NCI-H82 (cell line): ENCODE measurements around the gene XAB2.

Experiments
- DNase-seq: peaks from one replicate; lab custom pipeline; 2025; lab: John Stamatoyannopoulos, UW

The XAB2 gene

DNA sequence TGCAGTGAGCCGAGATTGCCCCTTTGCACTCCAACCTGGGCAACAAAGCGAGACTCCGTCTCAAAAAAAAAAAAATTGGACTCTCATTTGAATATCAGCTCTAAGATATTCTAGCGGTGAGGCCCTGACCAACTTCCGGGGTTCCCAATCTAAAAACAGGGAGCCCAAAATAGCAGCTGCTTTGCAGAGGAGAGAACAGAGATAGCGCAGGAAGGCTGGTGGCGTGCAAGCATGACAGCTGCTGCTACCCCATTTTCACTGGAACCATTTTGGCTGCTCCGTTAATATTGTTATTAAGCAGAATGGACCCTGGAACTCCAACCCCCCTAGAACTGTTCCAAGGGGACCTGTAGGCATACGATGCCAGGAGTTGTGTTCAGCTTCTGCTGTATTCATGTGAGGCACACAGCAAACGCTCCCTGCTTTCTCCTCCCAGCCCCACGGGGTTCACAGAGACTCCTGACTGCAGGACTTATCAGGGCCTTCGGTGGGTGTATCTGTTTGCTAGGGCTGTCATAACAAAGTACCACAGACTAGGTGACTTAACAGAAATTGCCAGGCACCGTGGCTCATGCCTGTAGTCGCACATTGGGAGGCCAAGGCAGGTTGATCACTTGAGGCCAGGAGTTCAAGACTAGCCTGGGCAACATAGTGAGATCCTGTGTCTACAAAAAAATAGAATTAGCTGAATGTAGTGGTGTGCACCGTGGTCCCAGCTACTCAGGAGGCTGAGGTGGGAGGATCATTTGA is 19.1 kb upstream of the XAB2 start:
- no peak for DNase-seq

DNA sequence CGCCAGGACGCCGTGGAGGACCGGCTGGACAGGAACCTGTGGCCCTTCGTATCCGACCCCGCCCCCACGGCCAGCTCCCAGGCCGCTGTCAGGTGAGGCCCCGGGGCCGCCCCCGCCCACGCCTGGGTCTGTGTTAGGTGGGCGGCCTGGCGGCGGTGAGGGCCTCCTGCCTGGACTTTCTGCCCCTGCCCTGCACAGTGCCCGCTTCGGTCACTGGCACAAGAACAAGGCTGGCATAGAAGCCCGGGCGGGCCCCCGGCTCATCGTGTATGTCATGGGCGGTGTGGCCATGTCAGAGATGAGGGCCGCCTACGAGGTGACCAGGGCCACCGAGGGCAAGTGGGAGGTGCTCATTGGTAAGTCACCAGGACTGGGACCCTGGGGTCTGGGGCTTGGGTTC is 17.8 kb upstream of the XAB2 start:
- DNase-seq: no peak

GRCh38 chr19:7646426-7646700 is 17.0 kb upstream of the XAB2 start:
- no peak for DNase-seq

- no peak for DNase-seq
Measured at GRCh38 chr19:7645656-7646425, 16.5 kb upstream of the XAB2 start.

DNA sequence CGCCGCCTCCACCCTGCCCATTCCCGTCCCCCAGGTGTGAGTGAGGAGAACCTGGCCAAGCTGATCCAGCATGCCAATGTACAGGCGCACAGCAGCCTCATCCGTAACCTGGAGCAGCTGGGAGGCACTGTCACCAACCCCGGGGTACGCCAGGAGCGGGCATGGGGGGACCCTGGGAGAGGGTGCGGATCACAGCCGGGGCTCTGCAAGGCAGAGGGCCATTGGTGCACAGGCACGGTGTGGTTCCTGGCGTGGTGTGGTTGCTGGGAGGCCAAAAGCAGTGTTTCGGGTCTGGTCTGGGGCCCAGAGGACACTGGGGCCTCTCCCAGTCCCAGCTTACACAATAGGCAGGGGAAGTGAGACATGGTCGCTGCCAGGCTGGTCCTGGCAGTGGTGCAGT is 15.8 kb upstream of the XAB2 start:
- no peak for DNase-seq

DNA sequence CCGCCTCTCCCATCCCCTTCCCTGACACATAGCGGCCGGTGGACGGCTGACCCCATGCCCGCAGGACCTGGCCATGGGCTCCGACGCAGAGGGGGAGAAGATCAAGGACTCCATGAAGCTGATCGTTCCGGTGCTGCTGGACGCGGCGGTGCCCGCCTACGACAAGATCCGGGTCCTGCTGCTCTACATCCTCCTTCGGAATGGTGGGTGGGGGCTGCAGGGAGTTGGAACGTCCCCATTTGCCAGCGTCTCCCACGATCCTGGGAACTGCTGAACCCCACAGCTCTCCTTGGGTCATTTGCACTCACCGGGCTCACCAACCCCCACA is 15.2 kb upstream of the XAB2 start:
- DNase-seq: no peak

DNA sequence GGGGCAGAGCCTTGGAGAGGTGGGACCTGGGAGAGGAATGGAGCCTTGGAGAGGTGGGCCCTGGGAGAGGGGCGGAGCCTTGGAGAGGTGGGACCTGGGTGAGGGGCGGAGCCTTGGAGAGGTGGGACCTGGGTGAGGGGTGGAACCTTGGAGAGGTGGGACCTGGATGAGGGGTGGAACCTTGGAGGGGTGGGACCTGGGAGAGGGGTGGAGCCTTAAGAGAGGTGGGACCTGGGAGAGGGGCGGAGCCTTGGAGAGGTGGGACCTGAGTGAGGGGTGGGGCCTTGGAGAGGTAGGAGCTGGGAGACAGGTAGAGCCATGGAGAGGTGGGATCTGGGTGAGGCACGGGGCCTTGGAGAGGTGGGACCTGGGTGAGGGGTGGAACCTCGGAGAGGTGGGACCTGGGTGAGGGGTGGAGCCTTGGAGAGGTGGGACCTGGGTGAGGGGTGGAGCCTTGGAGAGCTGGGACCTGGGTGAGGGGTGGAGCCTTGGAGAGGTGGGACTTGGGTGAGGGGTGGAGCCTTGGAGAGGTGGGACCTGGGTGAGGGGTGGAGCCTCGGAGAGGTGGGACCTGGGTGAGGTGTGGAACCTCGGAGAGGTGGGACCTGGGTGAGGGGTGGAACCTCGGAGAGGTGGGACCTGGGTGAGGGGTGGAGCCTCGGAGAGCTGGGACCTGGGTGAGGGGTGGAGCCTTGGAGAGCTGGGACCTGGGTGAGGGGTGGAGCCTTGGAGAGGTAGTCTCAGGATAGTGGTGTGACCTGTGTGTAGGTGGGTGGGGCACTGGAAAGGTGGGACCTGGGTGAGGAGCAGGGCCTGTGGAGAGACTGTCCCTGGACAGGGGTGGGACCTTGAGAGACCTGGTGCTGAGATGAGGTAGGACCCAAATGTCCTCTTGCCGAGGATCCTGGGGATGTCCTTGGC is 14.5 kb upstream of the XAB2 start:
- peak; percentile 15 for DNase-seq

GRCh38 chr19:7643031-7643415 is 13.7 kb upstream of the XAB2 start:
- DNase-seq: no peak

DNA sequence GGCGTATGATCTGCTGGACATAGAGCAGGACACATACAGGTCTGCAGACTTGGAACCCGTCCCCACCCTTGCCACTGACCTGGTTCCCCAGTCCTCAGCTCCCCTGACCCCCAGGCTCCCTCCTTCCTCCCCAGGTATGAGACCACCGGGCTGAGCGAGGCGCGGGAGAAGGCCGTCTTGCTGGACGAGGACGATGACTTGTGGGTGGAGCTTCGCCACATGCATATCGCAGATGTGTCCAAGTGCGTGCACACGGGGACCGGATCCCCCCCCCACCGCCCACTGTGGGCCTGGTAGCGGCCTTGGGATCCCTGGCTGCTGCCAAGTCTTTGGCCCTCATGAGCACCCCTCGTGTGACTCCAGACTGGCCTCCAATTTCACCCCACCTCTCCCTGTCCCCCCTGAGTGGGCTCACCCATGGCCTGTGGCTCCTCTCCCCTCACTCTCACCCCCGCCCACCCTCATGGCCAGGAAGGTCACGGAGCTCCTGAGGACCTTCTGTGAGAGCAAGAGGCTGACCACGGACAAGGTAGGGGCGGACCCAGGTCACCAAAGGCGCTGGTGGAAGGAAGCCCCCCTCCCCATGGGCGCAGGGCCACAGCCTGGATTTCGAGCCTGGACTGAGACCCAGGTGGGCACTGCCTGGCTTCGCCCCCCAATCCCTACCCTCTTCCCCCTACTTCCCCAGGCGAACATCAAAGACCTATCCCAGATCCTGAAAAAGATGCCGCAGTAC is 13.1 kb upstream of the XAB2 start:
- no peak for DNase-seq

DNA sequence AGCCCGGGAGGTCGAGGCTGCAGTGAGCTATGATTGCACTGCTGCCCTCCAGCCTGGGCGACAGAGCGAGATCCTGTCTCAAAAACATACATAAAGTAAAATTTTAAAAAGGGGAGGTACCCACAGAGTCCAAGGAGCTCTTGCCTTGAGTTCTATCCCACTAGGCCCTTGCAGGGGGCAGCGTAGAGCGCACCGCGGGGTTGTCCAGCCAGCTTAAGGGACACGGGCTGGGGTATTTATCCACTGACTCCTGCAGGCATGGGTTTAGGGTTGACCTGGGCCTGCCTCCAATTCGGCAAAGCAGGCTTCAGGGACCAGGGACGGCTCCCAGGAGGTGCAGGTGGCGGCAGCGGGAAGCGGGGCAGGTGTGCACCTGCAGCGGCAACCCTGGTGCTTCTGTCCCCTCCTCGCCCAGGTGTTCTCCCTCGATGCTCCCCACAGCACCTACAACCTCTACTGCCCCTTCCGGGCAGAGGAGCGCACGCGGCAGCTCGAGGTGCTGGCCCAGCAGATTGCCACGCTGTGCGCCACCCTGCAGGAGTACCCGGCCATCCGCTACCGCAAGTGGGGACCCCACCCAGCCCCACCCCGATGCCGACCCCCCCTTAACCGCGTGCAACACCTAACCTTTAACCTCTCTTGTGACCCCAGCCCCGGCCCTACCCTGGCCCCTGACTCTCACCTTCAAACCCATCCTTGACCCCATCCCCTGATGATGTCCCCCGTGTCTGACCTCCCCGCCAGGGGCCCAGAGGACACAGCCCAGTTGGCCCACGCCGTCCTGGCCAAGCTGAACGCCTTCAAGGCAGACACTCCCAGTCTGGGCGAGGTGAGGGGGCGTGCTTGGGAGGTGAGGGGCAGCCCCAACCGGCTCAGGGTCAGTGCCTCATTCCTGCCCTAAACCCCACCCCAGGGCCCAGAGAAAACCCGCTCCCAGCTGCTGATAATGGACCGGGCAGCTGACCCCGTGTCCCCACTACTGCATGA is 12.2 kb upstream of the XAB2 start:
- DNase-seq: peak; percentile 10

DNA sequence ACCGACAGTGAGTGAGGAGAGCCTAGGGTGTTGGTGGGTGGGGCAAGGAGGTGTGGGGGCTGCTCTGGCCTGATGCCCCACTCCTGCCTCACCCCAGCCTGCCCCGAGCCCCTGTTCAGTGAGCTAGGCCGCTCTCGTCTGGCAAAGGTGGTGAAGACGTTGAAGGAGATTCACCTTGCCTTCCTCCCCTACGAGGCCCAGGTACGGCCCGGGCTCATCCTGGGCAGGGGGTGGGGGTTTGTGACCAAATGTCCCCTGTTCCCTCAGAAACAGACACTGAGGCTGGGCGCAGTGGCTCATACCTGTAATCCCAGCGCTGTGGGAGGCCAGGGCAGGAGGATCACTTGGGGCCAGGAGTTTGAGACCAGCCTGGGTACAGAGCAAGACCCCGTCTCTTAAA is 11.5 kb upstream of the XAB2 start:
- DNase-seq: no peak

DNA sequence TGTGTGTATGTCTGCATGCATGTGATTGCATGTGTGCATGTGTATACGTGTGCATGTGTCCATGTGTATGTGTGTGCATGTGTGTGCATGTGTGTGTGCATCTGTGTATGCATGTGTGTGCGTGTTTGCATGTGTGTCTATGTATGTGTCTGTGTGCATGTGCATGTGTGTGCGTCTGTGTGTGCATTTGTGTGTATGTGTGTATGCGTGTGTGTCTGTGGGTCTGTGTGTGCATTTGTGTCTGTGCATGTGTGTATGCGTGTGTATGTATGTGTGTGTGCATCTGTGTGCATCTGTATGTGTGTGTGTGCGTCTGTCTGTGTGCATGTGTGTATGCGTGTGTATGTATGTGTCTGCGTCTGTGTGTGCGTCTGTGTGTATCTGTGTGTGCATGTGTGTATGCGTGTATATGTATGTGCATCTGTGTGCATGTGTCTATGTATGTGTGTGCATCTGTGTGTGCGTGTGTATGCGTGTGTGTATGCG is 10.6 kb upstream of the XAB2 start:
- no peak for DNase-seq

DNA sequence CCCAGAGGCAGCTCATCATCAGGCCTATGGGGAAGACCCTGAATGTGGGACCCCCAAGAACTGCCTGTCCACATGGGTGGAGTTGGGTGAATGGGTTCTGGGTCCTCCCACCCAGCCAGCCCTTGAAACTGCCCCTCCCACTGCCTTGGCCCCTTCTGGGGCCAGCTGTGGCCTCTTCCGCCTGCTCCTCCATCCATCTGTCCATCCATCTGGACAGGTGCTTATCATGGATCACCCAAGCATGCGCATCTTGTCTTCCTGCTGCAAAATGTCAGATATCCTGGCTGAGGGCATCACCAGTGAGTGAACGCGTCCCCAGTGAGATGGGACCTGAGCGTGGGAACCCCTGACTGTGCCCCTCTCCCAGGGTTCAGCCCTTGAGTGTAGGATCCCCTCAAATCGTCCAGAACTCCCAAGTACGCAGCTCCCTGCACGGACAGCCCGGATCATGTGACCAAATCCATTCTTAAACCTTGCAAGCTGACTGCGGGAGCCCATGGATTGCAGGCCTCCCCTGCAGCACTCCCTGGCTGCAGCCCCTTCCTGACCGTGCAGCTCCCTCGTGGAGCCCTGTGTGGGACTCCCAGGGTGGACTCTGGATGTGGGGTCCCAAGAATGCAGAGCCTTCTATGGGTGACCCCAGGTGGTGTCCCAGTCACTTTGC is 9.6 kb upstream of the XAB2 start:
- DNase-seq: peak; percentile 91

GRCh38 chr19:7637374-7638256 is 8.3 kb upstream of the XAB2 start:
- DNase-seq: no peak

DNA sequence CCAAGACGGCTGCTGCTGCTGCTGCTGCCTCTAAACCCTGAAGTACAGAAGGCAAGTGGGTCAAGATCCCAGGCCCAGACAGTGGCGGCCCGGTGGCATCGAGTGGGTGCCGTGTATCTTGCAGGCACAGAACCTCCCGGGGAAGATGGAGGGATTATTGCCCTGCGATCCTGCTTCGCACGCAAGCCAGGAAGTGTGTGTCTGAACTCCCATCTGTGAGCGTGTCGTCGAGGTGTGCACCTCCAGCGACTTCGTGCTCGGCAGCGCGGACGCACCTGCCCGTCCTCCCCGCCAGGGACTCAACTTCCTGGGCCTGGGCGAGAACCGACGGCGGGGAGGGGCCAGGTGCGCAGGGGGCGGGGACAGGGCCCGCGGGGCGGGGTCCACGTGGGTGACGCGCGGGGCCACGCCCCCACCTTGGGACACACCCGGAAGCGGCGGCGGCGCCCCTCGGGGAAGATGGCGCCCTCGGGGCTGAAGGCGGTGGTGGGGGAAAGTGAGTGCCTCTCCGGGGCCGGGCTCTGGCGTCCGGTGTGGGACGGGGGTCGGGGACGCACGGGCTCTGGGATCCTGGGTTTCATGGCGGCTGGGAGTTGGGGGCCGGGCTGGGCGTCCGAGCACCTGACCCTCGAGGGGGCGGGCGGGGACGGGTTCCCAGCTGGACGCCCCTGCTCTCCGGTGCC is 7.5 kb upstream of the XAB2 start, which contains the start of gene STXBP2:
STXBP2 (plus strand) TSS at position 420 of the 683 bp plus-strand sequence; CDS start at position 460, 40 bp downstream.
- peak; percentile 64 for DNase-seq

- DNase-seq: peak; percentile 44
Measured at GRCh38 chr19:7636317-7636690, 7.0 kb upstream of the XAB2 start.

DNA sequence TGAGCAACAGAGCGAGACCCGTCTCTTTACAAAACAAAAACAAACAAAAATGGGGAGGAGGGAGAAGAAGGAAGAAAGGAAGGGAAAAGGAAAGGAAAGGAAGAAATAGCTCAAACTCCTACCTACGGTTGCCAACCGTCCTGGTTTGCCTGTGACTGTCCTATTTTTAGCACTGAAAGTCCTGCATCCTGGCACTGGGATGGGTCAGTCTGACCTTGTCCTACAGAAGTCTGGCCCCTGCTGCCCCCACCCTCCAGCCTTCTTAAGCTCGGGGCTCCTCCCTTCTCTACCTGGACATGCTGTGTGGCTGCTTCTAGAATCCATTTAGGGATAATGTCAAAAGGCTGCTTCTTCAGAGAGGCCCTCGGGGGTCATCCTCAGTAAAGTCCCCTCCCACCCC is 6.3 kb upstream of the XAB2 start:
- no peak for DNase-seq

DNA sequence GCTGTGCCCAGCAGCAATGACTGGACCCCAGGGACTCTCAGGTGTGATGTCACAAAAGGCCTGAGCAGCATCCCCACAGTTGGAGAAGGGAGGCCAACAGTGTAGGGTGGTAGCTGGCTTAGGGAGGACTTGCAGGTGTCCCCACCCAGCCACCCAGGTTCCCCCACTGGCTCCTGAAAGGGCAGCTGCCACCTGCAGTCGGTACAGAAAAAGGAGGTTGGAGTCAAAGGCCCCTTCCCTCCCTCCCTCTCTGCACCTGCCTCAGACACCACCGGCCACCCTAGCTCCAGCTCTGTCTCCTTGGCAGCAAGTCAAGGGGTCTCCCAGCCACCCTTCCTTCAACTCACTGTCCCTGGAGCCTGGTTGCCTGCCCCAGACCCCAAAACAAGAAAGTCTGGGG is 4.4 kb upstream of the XAB2 start, which contains the start of gene PCP2:
PCP2 (minus strand) TSS at position 22 of the 400 bp plus-strand sequence. CDS start 262 bp downstream, outside the sequence.
- no peak for DNase-seq
